Brain microvascular endothelial cell (primary cell): ENCODE data around the gene CDK19.
A peak's percentile ranks its signal among the peaks of the same experiment; 100 is the strongest.
"Not testable (repeated sequence)": the region's sequence is repeated elsewhere in the genome, so short reads cannot be mapped to it uniquely, and the experiment has no call there.

Source experiments
- DNase-seq: peaks from one replicate; pipeline ENCODE4 v3.0.0-alpha.2; 2020
- H3K27ac ChIP-seq: fragments of 250-450 bp; sonication (Bioruptor Pico); 2 replicates; pipeline ENCODE4 v1.5.1; 2020; ENCODE audit warnings: mild to moderate bottlenecking, moderate library complexity
- H3K27me3 ChIP-seq: fragments of 250-450 bp; sonication (Bioruptor Pico); replicated peaks from 2 replicates; pipeline ENCODE4 v1.5.1; 2020; ENCODE audit warnings: mild to moderate bottlenecking
- H3K36me3 ChIP-seq: fragments of 250-450 bp; sonication (Bioruptor Pico); replicated peaks from 2 replicates; pipeline ENCODE4 v1.5.1; 2020; ENCODE audit warnings: mild to moderate bottlenecking
- H3K4me3 ChIP-seq: 2 replicates; pipeline ENCODE4 v1.5.1; 2011; ENCODE audit warnings: low read depth, mild to moderate bottlenecking, control low read depth, low read length, moderate library complexity
- CTCF ChIP-seq: IDR thresholded peaks from 2 replicates; pipeline ENCODE4 v1.5.1; 2011; ENCODE audit warnings: low read depth, mild to moderate bottlenecking, moderate library complexity, low read length, control low read depth, inconsistent platforms; ENCODE audit errors: missing control alignments
- in situ Hi-C: cut with HindIII; loops from 2 replicates; pipeline ENCODE4 v1.10.0; 2017; ENCODE audit warnings: low sequenced_read_pairs, low pct_ligation_motif_present

CDK19 gene

GRCh38 chr6:110748453-110748852 is 66.8 kb downstream of the CDK19 start:
- in situ Hi-C loops: no loop called here
- Histone ChIP-seq H3K36me3 (no peaks in the 10 kb centered on the region), H3K27me3 (no peaks in the 10 kb centered on the region), H3K27ac (no peak overlapping the region), H3K4me3 (no peak overlapping the region)
- DNase-seq: no peak
- no peak for TF ChIP-seq CTCF

GRCh38 chr6:110746680-110747079 is 68.6 kb downstream of the CDK19 start:
- DNase-seq: peak; percentile 4
- H3K27ac ChIP-seq: no peak overlapping the region
- no peak overlapping the region for H3K4me3 ChIP-seq
- no peaks in the 10 kb centered on the region for H3K27me3 ChIP-seq
- TF ChIP-seq CTCF: no peak
- no peaks in the 10 kb centered on the region for H3K36me3 ChIP-seq
- in situ Hi-C loops: no loop called here

- Histone ChIP-seq H3K27ac (no peak overlapping the region), H3K4me3 (no peak overlapping the region), H3K36me3 (no peaks in the 10 kb centered on the region), H3K27me3 (no peaks in the 10 kb centered on the region)
- no peak for TF ChIP-seq CTCF
- DNase-seq: no peak
- in situ Hi-C loops: no loop called here
Measured at GRCh38 chr6:110744991-110745390, 70.3 kb downstream of the CDK19 start.

- in situ Hi-C loops, H3K36me3 ChIP-seq, H3K4me3 ChIP-seq, DNase-seq, H3K27me3 ChIP-seq, H3K27ac ChIP-seq: not testable (repeated sequence)
Measured at GRCh38 chr6:110742552-110742951, 72.7 kb downstream of the CDK19 start.

- TF ChIP-seq CTCF: no peak
- no peaks in the 10 kb centered on the region for H3K36me3 ChIP-seq
- H3K27ac ChIP-seq: no peak overlapping the region
- H3K27me3 ChIP-seq: no peaks in the 10 kb centered on the region
- DNase-seq: no peak
- in situ Hi-C loops: no loop called here
- no peak overlapping the region for H3K4me3 ChIP-seq
Measured at GRCh38 chr6:110741517-110741916, 73.8 kb downstream of the CDK19 start.

GRCh38 chr6:110738899-110739365 is 76.3 kb downstream of the CDK19 start:
- Histone ChIP-seq H3K27me3 (no peaks in the 10 kb centered on the region), H3K36me3 (no peaks in the 10 kb centered on the region), H3K4me3 (no peak overlapping the region), H3K27ac (no peak overlapping the region)
- TF ChIP-seq CTCF: no peak
- in situ Hi-C loops: no loop called here
- no peak for DNase-seq
